ENCODE data around the gene IP6K1. TPM values are rescaled to one million over a fixed set of nuclear protein-coding genes. Genes with fewer than 3 reads are reported as not detected.
A peak's percentile ranks its signal among the peaks of the same experiment; 100 is the strongest.

The IP6K1 gene
- total and polyA plus RNA-seq, 12 donors = 12.3 to 73.9 (median 44.2) TPM

DNA sequence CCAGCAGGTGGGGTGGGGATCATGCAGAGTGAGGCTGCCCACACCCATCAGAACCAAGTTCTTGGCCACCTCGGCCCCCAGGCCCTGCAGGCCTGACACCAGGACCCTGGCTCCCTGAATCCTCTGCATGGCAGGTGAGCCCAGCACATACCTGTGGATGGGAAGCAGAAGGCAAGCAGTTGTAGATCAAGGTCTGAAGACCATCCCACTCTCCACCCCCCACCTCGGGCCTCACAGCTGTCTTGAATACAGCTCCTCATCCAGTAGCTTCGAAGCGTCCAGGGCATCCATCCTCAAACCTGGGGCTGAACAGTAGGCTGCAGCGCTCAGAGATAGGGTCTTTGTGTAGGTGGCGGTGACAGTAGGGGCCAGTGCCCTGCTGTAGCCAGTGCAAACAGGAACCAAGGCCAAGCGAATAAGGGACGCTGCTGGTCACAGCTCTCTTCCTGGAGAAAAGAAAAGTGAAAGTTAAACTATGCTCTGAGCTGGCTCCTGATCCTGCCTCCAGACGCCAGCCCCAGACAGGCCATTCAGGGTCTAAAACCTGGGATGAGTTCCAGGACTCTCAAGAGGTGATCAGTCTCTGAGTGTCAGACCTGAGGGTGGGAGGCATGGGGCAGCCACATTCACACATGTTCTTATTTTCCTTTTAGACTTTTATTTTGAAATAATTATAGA lies 27.3 kb upstream of the IP6K1 start, which contains the start of gene UBA7:
Gene UBA7 (minus strand): TSS at position 457 of the 678 bp plus-strand sequence. CDS start 166 bp downstream, at position 291.
- whole genome bisulfite sequencing, 4 donors = 7 to 13% (median 12%) methylated on average over 6 to 9 of the region's 9 CpGs
- intact Hi-C loops (cut with DNase I) = no loop called here
- Histone ChIP-seq H3K36me3 (replicated peaks in 1 of 2) (peaks cover 0 to 27% of the 10 kb centered on the region in 2 donors), H3K9me3 (replicated peaks in 1 of 3) (no peaks in the 10 kb centered on the region), H3K4me3 (peak within 1 kb of the TSS in 3 of 4 donors; percentile 13 to 50 (median 23)), H3K27me3 (no peaks in the 10 kb centered on the region), H3K4me1 (replicated peaks in 1 of 2) (peaks cover 10 to 16% of the 10 kb centered on the region in 2 donors), H3K27ac (peak within 1 kb of the TSS in 4 of 5 donors; percentile 62 to 84 (median 78))
- TF ChIP-seq POLR2A (IDR thresholded peaks at IDR 0.05) = peak in 1 of 2 donors; percentile 30
- TF ChIP-seq, protein P1, sequence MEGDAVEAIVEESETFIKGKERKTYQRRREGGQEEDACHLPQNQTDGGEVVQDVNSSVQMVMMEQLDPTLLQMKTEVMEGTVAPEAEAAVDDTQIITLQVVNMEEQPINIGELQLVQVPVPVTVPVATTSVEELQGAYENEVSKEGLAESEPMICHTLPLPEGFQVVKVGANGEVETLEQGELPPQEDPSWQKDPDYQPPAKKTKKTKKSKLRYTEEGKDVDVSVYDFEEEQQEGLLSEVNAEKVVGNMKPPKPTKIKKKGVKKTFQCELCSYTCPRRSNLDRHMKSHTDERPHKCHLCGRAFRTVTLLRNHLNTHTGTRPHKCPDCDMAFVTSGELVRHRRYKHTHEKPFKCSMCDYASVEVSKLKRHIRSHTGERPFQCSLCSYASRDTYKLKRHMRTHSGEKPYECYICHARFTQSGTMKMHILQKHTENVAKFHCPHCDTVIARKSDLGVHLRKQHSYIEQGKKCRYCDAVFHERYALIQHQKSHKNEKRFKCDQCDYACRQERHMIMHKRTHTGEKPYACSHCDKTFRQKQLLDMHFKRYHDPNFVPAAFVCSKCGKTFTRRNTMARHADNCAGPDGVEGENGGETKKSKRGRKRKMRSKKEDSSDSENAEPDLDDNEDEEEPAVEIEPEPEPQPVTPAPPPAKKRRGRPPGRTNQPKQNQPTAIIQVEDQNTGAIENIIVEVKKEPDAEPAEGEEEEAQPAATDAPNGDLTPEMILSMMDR (IDR thresholded peaks at IDR 0.05) = no peak
- peak; percentile 43 to 86 (median 71) for DNase-seq

DNA sequence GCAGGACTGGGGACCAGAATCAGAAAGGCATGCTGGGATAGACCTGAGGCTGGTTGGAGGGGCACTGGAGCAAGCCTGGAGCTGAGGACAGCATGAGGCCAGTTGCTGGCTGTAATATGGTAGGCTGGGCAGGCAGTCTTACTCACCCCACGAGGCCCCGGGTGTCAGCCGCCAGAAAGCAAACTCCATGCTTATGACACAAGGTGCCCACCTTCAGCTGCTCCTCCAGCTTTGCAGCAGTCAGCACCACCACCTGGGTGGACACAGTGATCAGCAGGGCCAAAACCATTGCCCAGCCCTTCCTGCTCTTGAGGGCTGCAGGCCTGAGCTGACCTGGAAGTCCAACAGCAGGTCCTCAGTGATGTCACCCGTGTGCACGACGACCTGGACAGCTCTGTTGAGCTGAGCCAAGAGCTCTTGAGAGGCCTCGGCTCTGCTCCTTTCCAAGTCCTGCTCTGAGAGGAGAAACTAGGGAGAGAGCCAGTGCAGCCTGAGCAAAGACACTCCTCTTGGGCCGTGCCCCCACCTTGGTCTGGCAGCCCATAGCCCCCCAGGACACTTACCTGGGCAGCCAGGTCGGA lies 26.7 kb upstream of the IP6K1 start:
- TF ChIP-seq, protein P1 (IDR thresholded peaks at IDR 0.05) = no peak
- TF ChIP-seq POLR2A (IDR thresholded peaks at IDR 0.05) = no peak
- peak overlapping the region in 2 of 4 donors; percentile 23 to 50 for H3K4me3 ChIP-seq

DNA sequence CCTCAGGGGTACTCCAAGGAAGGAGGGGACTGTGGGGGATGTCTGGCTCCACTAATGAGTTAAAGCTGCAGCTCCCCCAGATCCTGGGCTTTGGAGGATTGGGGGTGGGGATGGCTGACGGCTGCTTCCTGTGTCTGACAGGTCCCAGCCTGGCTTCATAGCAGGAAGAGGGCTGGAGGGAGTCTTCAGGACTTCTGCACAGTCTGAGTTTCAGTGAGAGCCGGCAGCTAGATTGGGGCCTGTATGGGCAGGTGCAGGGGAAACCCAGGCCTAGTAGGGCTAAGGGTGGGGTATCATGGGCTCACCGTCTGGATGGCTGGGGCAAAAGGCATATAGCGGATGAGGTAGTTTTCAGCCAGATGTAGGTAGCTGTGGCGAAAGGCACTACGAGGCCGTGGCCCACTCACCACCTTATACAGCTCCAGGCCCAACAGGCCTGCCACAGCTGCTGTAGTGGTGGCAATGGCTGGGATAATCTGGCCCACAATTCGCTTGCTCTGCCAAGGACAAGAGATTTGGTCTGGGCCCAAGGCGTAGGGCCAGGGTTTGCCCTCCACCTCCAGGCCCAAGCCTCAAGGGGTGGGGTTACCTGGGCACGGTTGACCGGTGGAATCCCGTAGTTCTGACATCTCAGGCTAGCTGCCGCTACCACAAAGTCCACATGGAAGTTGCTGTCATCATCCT lies 21.2 kb upstream of the IP6K1 start:
- H3K4me1 ChIP-seq (replicated peaks in 1 of 2) = peaks cover 7 to 45% of the 10 kb centered on the region in 2 donors
- TF ChIP-seq, protein P1 (IDR thresholded peaks at IDR 0.05) = no peak
- no peak for TF ChIP-seq POLR2A (IDR thresholded peaks at IDR 0.05)
- intact Hi-C loops (cut with DNase I) = loop anchor here in 1 of 2 donors (10.0 kb wide), 1 partner anchor 97 kb away; the partner anchor contains the start of gene MST1R

More for the DNA sequence above, 26.7 kb upstream of the IP6K1 start:
- H3K27ac ChIP-seq = peak overlapping the region in 4 of 5 donors; percentile 62 to 84 (median 78)
- H3K27me3 ChIP-seq = no peaks in the 10 kb centered on the region
- 36 to 55% (median 41%) methylated on average over 4 to 9 of the region's 9 CpGs for WGBS, 4 donors
- intact Hi-C loops (cut with DNase I) = no loop called here
- no peak for DNase-seq
- H3K4me1 ChIP-seq (replicated peaks in 1 of 2) = peaks cover 10 to 16% of the 10 kb centered on the region in 2 donors
- peaks cover 0 to 27% of the 10 kb centered on the region in 2 donors for H3K36me3 ChIP-seq (replicated peaks in 1 of 2)
- H3K9me3 ChIP-seq (replicated peaks in 1 of 3) = no peaks in the 10 kb centered on the region

DNA sequence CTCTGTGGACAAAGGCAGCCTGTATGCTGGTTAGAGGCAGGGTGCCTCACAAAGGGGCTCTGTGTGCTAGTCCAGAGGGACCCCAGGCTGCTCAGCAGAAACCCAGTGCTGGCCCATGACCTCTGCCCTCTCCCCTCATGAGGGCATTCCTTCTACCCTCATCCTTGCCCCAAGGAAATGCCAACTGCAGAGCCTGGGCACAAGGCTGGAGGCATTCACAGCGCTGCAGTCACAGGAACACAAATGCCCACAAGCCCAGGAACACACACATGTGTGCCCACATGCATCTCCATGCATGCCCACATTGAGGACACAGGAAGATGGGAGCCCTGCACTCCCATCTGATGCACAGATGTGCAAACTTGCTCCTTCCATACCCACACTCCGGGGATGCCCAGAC lies 20.5 kb upstream of the IP6K1 start:
- no peaks in the 10 kb centered on the region for H3K27me3 ChIP-seq
- no peak for TF ChIP-seq POLR2A (IDR thresholded peaks at IDR 0.05)
- TF ChIP-seq, protein P1 (IDR thresholded peaks at IDR 0.05) = no peak
- intact Hi-C loops (cut with DNase I) = loop anchor here in 1 of 2 donors (10.0 kb wide), 1 partner anchor 98 kb away; the partner anchor contains the start of gene MST1R
- no peak overlapping the region for H3K4me3 ChIP-seq
- no peak for DNase-seq
- 44 to 72% (median 59%) methylated on average over 1 to 2 of the region's 2 CpGs for WGBS, 4 donors
- no peaks in the 10 kb centered on the region for H3K9me3 ChIP-seq (replicated peaks in 1 of 3)
- peak overlapping the region in 2 of 5 donors; percentile 83 to 87 for H3K27ac ChIP-seq
- H3K4me1 ChIP-seq (replicated peaks in 1 of 2) = peaks cover 7 to 45% of the 10 kb centered on the region in 2 donors
- peaks cover 0 to 27% of the 10 kb centered on the region in 2 donors for H3K36me3 ChIP-seq (replicated peaks in 1 of 2)

More for the DNA sequence above, 21.2 kb upstream of the IP6K1 start:
- Histone ChIP-seq H3K27ac (peak overlapping the region in 2 of 5 donors; percentile 44 to 87), H3K4me3 (no peak overlapping the region), H3K9me3 (replicated peaks in 1 of 3) (no peaks in the 10 kb centered on the region), H3K27me3 (no peaks in the 10 kb centered on the region), H3K36me3 (replicated peaks in 1 of 2) (peaks cover 0 to 27% of the 10 kb centered on the region in 2 donors)
- DNase-seq = peak in 1 of 7 donors; percentile 43
- WGBS, 4 donors = 63 to 85% (median 77%) methylated on average over 7 to 13 of the region's 13 CpGs
